Spleen (tissue), 11 donors: ENCODE data around the gene CMSS1. TPM values are rescaled to one million over a fixed set of nuclear protein-coding genes. Genes with fewer than 3 reads are reported as not detected.

Source experiments
- DNase-seq: peaks from one replicate; pipeline ENCODE4 v3.0.0-alpha.2; 2020
- H3K27ac ChIP-seq, 8 donors: fragments of 200-600 bp; sonication (generic) in 7 of 8; 1 replicate in 4 of 8; 2 replicates in 4 of 8; pipeline versions ENCODE4 v1.5.0 to v1.8.0; 2016 to 2021; ENCODE audit warnings: inconsistent platforms in 4 of 8, mild to moderate bottlenecking in 4 of 8, moderate library complexity in 1 of 8
- H3K27me3 ChIP-seq, 7 donors: fragments of 200-600 bp; sonication (generic) in 6 of 7; replicated peaks in 1 of 7; 1 replicate in 4 of 7; 2 replicates in 3 of 7; pipeline versions ENCODE4 v1.5.0 to v1.8.0; 2016 to 2021; ENCODE audit warnings: inconsistent platforms in 3 of 7, mild to moderate bottlenecking in 1 of 7
- H3K36me3 ChIP-seq, 6 donors: fragments of 200-600 bp; sonication (generic) in 5 of 6; 1 replicate in 4 of 6; 2 replicates in 2 of 6; pipeline versions ENCODE4 v1.5.0 to v1.8.0; 2016 to 2021; ENCODE audit warnings: inconsistent platforms in 2 of 6
- H3K4me1 ChIP-seq, 6 donors: fragments of 200-600 bp; sonication (generic) in 5 of 6; 1 replicate in 3 of 6; 2 replicates in 3 of 6; pipeline versions ENCODE4 v1.5.0 to v1.8.0; 2016 to 2021; ENCODE audit warnings: inconsistent platforms in 3 of 6
- H3K4me3 ChIP-seq, 8 donors: fragments of 200-600 bp; sonication (generic) in 7 of 8; 1 replicate in 4 of 8; 2 replicates in 4 of 8; pipeline versions ENCODE4 v1.5.0 to v1.8.0; 2016 to 2021; ENCODE audit warnings: inconsistent platforms in 4 of 8, mild to moderate bottlenecking in 4 of 8, moderate library complexity in 2 of 8
- H3K9me3 ChIP-seq, 8 donors: fragments of 200-600 bp; sonication (generic) in 7 of 8; 1 replicate in 4 of 8; 2 replicates in 4 of 8; pipeline versions ENCODE4 v1.5.0 to v1.8.0; 2016 to 2021; ENCODE audit warnings: inconsistent platforms in 4 of 8
- CTCF ChIP-seq, 11 experiments: fragments of 200-600 bp in 7 of 11; fragments of 450-650 bp in 4 of 11; sonication (generic) in 4 of 11; IDR thresholded peaks in 8 of 11; conservative IDR thresholded peaks in 3 of 11; 1 replicate in 7 of 11; 2 replicates in 4 of 11; pipeline versions ENCODE4 v1.4.0 to v1.8.0; 2016 to 2021; ENCODE audit warnings: antibody characterized with exemption in 11 of 11, inconsistent platforms in 4 of 11, mild to moderate bottlenecking in 1 of 11
- POLR2A ChIP-seq, 3 donors: fragments of 450-650 bp; IDR thresholded peaks; one replicate each; pipeline ENCODE4 v1.5.1; 2017; ENCODE audit warnings: antibody characterized with exemption in 3 of 3, mild to moderate bottlenecking in 1 of 3
- POLR2AphosphoS5 ChIP-seq, 3 donors: sonication (generic); formaldehyde crosslinking; IDR thresholded peaks; one replicate each; pipeline ENCODE4 v1.5.1; 2017; ENCODE audit warnings: antibody characterized with exemption in 3 of 3
- WGBS, 5 donors: extraction: QIAGEN DNeasy Blood & Tissue Kit in 3 of 5; methylation state at CpG; one replicate each; pipeline versions ENCODE4 v1.1.5 to v1.1.7; 2013 to 2018; 5-methylcytosine and 5-hydroxymethylcytosine counted together
- intact Hi-C: fragments of 100-400 bp; cut with DNase I; formaldehyde crosslinking; loops from one replicate; pipeline ENCODE4 v1.15.0; 2023; ENCODE audit warnings: low total_unique reads
- polyA plus RNA-seq, 3 donors: library from polyadenylated mRNA; stranded (reverse); fragments of 200-250 nt; gene quantifications; one replicate each; pipeline ENCODE4 v1.2.1, GENCODE V29; 2013
- total RNA-seq, 7 donors: library from RNA; depleted of rRNA in 3 of 7; stranded (reverse); fragments of >200 nt in 3 of 7; fragmentation: NEBNext Ultra II Directional in 4 of 7; extraction: Animal tissue kit (Norgen Biotek cat#: 25700) in 4 of 7; gene quantifications; one replicate each; pipeline versions ENCODE4 v1.1.0 to v1.2.1, GENCODE V29; 2016 to 2021
- donor health status: healthy with polysubstance abuse.
- donor health status: DM: no; HTN: no; CAD: no; lungs with moderate emphysema.
- donor health status: DM: no; HTN: no; CAD: no.
- donor health status: Bipolar disorder and iron deficiency.
- donor health status: healthy.
- donor health status: DM: no; HTN: no; CAD: no.
- donor health status: DM: yes; HTN: yes; CAD: no.

Gene CMSS1
- total and polyA plus RNA-seq, 10 donors: 6.9 to 30.1 (median 20.0) TPM

DNA sequence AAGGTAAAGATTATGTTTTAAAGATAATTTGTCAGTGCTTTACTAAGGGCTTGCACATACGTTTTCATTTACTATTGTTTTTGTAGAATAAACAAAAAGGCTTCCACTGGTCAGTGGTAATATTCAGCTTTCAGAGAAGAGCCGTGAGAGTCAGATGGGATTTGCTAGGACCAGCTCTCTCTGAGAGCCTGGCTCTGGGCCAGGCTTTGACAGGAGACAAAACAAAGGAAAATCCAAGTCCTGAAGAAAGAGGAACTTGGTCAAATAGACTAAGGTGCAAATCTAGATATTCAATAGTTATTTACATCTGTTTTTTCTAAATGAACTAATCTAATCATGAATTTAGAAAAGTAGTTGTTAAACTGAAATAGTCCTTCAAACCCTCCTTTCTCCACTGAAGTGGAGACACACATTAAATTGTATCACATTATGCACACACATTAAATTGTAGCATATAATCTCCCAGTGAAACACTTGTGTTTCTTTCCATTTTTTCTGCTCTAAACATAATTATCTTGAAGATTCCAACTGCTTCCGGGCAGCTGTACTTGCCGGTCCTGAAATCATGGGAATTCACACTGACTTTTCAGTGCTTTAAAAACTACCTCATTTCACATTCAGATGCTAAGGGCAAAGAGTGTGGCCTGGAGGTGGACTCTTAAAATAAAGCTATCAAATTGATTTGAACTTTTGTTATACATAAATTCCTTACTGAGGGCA, 351.7 kb downstream of the CMSS1 start:
- TF ChIP-seq POLR2A (IDR thresholded peaks at IDR 0.05): no peak
- no peak for TF ChIP-seq POLR2AphosphoS5 (IDR thresholded peaks at IDR 0.05)
- no peak for TF ChIP-seq CTCF (IDR thresholded peaks at IDR 0.05 in 8 of 11, conservative IDR thresholded peaks at IDR 0.05 in 3 of 11)
- no peak for DNase-seq
- H3K36me3 ChIP-seq: peaks cover 0 to 40% (median 2%) of the 10 kb centered on the region in 6 donors
- intact Hi-C loops: no loop called here
- 63 to 69% (median 66%) methylated on average over 4 of the region's 4 CpGs for WGBS, 5 donors
- peaks cover 0 to 6% (median 0%) of the 10 kb centered on the region in 6 donors for H3K4me1 ChIP-seq
- no peaks in the 10 kb centered on the region for H3K9me3 ChIP-seq
- H3K4me3 ChIP-seq: no peak overlapping the region
- H3K27me3 ChIP-seq: no peaks in the 10 kb centered on the region
- H3K27ac ChIP-seq: no peak overlapping the region

DNA sequence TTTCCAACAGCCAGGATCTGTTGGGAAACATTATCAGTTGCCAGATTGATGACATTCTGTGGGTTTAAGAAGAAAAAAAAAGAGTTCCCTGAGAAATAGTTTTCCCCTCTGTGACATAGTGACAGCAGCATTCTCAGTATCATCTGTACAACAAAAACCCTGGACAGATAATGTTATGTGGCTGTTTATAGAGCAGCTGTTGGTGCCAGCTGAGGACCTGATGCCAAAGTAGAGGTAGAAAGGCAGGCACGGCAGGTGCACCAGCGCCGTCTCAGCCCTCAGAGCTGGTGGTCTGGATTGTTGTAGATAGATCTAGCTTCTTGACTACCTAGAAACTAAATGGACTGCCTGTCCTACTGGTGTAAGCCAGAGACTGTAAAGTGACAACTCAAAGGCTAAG, 352.8 kb downstream of the CMSS1 start:
- WGBS, 5 donors: 94 to 100% (median 99%) methylated on average over 3 of the region's 3 CpGs
- intact Hi-C loops: no loop called here
- DNase-seq: no peak

GRCh38 chr3:100171211-100171914, 353.7 kb downstream of the CMSS1 start:
- Histone ChIP-seq H3K27me3 (no peaks in the 10 kb centered on the region), H3K9me3 (no peaks in the 10 kb centered on the region), H3K27ac (no peak overlapping the region), H3K4me1 (peaks cover 0 to 6% (median 0%) of the 10 kb centered on the region in 6 donors), H3K4me3 (no peak overlapping the region), H3K36me3 (peaks cover 0 to 43% (median 2%) of the 10 kb centered on the region in 6 donors)
- WGBS, 5 donors: 90 to 94% (median 91%) methylated on average over 6 of the region's 6 CpGs
- DNase-seq: no peak
- TF ChIP-seq CTCF (IDR thresholded peaks at IDR 0.05 in 8 of 11, conservative IDR thresholded peaks at IDR 0.05 in 3 of 11): no peak
- TF ChIP-seq POLR2A (IDR thresholded peaks at IDR 0.05): no peak
- no peak for TF ChIP-seq POLR2AphosphoS5 (IDR thresholded peaks at IDR 0.05)
- intact Hi-C loops: no loop called here

More for the DNA sequence above, 352.8 kb downstream of the CMSS1 start:
- no peak overlapping the region for H3K27ac ChIP-seq
- peaks cover 0 to 36% (median 2%) of the 10 kb centered on the region in 6 donors for H3K36me3 ChIP-seq
- TF ChIP-seq POLR2AphosphoS5 (IDR thresholded peaks at IDR 0.05): no peak
- TF ChIP-seq CTCF (IDR thresholded peaks at IDR 0.05 in 8 of 11, conservative IDR thresholded peaks at IDR 0.05 in 3 of 11): no peak
- peaks cover 0 to 6% (median 0%) of the 10 kb centered on the region in 6 donors for H3K4me1 ChIP-seq
- H3K4me3 ChIP-seq: no peak overlapping the region
- H3K27me3 ChIP-seq: no peaks in the 10 kb centered on the region
- H3K9me3 ChIP-seq: no peaks in the 10 kb centered on the region

- intact Hi-C loops: no loop called here
- peaks cover 0 to 12% (median 6%) of the 10 kb centered on the region in 8 donors for H3K9me3 ChIP-seq
- 70 to 93% (median 77%) methylated on average over 1 of the region's 1 CpG for WGBS, 5 donors
- peaks cover 0 to 6% (median 0%) of the 10 kb centered on the region in 6 donors for H3K4me1 ChIP-seq
- H3K27me3 ChIP-seq: no peaks in the 10 kb centered on the region
- DNase-seq: no peak
- H3K4me3 ChIP-seq: no peak overlapping the region
- peaks cover 0 to 58% (median 17%) of the 10 kb centered on the region in 6 donors for H3K36me3 ChIP-seq
- TF ChIP-seq POLR2AphosphoS5 (IDR thresholded peaks at IDR 0.05) (no peak), CTCF (IDR thresholded peaks at IDR 0.05 in 8 of 11, conservative IDR thresholded peaks at IDR 0.05 in 3 of 11) (no peak), POLR2A (IDR thresholded peaks at IDR 0.05) (no peak)
- H3K27ac ChIP-seq: no peak overlapping the region
These were observed 356.3 kb downstream of the CMSS1 start for GRCh38 chr3:100173961-100174360.
